Stimulated activated CD4-positive, alpha-beta T cell treated with anti-CD3 and anti-CD28 coated beads, Interleukin-12 subunit alpha, Interleukin-12 subunit beta, amount 100 ng/mL, for 24 hours (primary cell): Measurements from ENCODE around the gene ETV3.
A peak's percentile ranks its signal among the peaks of the same experiment; 100 is the strongest.
"Not testable (repeated sequence)": the region's sequence is repeated elsewhere in the genome, so short reads cannot be mapped to it uniquely, and the experiment has no call there.

Source experiments
- DNase-seq, 2 experiments: peaks; one replicate each; pipeline ENCODE4 v3.0.0-alpha.2; 2020; ENCODE audit warnings: low read depth in 2 of 2

The ETV3 gene

GRCh38 chr1:157138220-157139051 is at the start of gene ETV3:
ETV3 (minus strand) TSS chr1:157138395; CDS start chr1:157136352, 2,043 bp downstream.
- peak; percentile 75 to 84 for DNase-seq

- DNase-seq = no peak
These were observed 48.2 kb upstream of the ETV3 start for GRCh38 chr1:157186281-157186992.

GRCh38 chr1:157183870-157184269 is 45.7 kb upstream of the ETV3 start:
- DNase-seq = no peak

- not testable (repeated sequence) for DNase-seq
These were observed 44.2 kb upstream of the ETV3 start for GRCh38 chr1:157182371-157182770.

- DNase-seq = no peak
These were observed 43.6 kb upstream of the ETV3 start for GRCh38 chr1:157181790-157182189.

GRCh38 chr1:157181258-157181657 is 43.1 kb upstream of the ETV3 start:
- no peak for DNase-seq

GRCh38 chr1:157178490-157178889 is 40.3 kb upstream of the ETV3 start:
- no peak for DNase-seq

- no peak for DNase-seq
These were observed 39.7 kb upstream of the ETV3 start for GRCh38 chr1:157177733-157178394.

- DNase-seq = no peak
These were observed 38.5 kb upstream of the ETV3 start for GRCh38 chr1:157176591-157177121.

- no peak for DNase-seq
These were observed 37.8 kb upstream of the ETV3 start for GRCh38 chr1:157176016-157176415.

GRCh38 chr1:157173900-157174410 is 35.8 kb upstream of the ETV3 start:
- no peak for DNase-seq

- DNase-seq = not testable (repeated sequence)
These were observed 35.0 kb upstream of the ETV3 start for GRCh38 chr1:157173241-157173640.

- DNase-seq = not testable (repeated sequence)
These were observed 34.4 kb upstream of the ETV3 start for GRCh38 chr1:157172591-157172990.

- DNase-seq = not testable (repeated sequence)
These were observed 33.8 kb upstream of the ETV3 start for GRCh38 chr1:157171903-157172503.

GRCh38 chr1:157170677-157171515 is 32.7 kb upstream of the ETV3 start:
- DNase-seq = peak in 1 of 2 experiments; percentile 57

GRCh38 chr1:157168015-157168414 is 29.8 kb upstream of the ETV3 start:
- DNase-seq = no peak

GRCh38 chr1:157167437-157167836 is 29.2 kb upstream of the ETV3 start:
- DNase-seq = no peak

- DNase-seq = no peak
These were observed 28.4 kb upstream of the ETV3 start for GRCh38 chr1:157166590-157166989.

- peak; percentile 59 to 80 for DNase-seq
These were observed 25.3 kb upstream of the ETV3 start for GRCh38 chr1:157163273-157164127.

GRCh38 chr1:157162345-157162744 is 24.1 kb upstream of the ETV3 start:
- DNase-seq = no peak
